Measurements from ENCODE around the gene CCDC68. TPM values are rescaled to one million over a fixed set of nuclear protein-coding genes. Genes with fewer than 3 reads are reported as not detected.

CCDC68 gene
- total and polyA plus RNA-seq, 12 donors: 2.0 to 19.3 (median 4.9) TPM

GRCh38 chr18:54878659-54879358 lies 80.5 kb downstream of the CCDC68 start:
- no peaks in the 10 kb centered on the region for H3K9me3 ChIP-seq (replicated peaks in 1 of 3)
- 72 to 82% (median 74%) methylated on average over 3 of the region's 3 CpGs for WGBS, 4 donors
- intact Hi-C loops (cut with DNase I): no loop called here
- no peak overlapping the region for H3K27ac ChIP-seq
- H3K4me1 ChIP-seq (replicated peaks in 1 of 2): no peaks in the 10 kb centered on the region
- DNase-seq: no peak
- H3K27me3 ChIP-seq: no peaks in the 10 kb centered on the region
- H3K36me3 ChIP-seq (replicated peaks in 1 of 2): no peaks in the 10 kb centered on the region
- TF ChIP-seq POLR2A (IDR thresholded peaks at IDR 0.05): no peak
- no peak for TF ChIP-seq CTCF (IDR thresholded peaks at IDR 0.05)
- no peak overlapping the region for H3K4me3 ChIP-seq

- no peaks in the 10 kb centered on the region for H3K27me3 ChIP-seq
- no peaks in the 10 kb centered on the region for H3K4me1 ChIP-seq (replicated peaks in 1 of 2)
- no peaks in the 10 kb centered on the region for H3K36me3 ChIP-seq (replicated peaks in 1 of 2)
- intact Hi-C loops (cut with DNase I): no loop called here
- H3K27ac ChIP-seq: no peak overlapping the region
- no peak for DNase-seq
- no peaks in the 10 kb centered on the region for H3K9me3 ChIP-seq (replicated peaks in 1 of 3)
- 67 to 81% (median 73%) methylated on average over 2 of the region's 2 CpGs for WGBS, 4 donors
- TF ChIP-seq CTCF (IDR thresholded peaks at IDR 0.05) (no peak), POLR2A (IDR thresholded peaks at IDR 0.05) (no peak)
- H3K4me3 ChIP-seq: no peak overlapping the region
Observed at GRCh38 chr18:54878159-54878622, 81.1 kb downstream of the CCDC68 start.

GRCh38 chr18:54877076-54877475 lies 82.2 kb downstream of the CCDC68 start:
- no peaks in the 10 kb centered on the region for H3K36me3 ChIP-seq (replicated peaks in 1 of 2)
- TF ChIP-seq CTCF (IDR thresholded peaks at IDR 0.05): no peak
- no peak for TF ChIP-seq POLR2A (IDR thresholded peaks at IDR 0.05)
- no peak for DNase-seq

GRCh38 chr18:54875063-54875462 lies 84.2 kb downstream of the CCDC68 start:
- Histone ChIP-seq H3K27ac (no peak overlapping the region), H3K9me3 (replicated peaks in 1 of 3) (no peaks in the 10 kb centered on the region), H3K4me1 (replicated peaks in 1 of 2) (no peaks in the 10 kb centered on the region), H3K36me3 (replicated peaks in 1 of 2) (no peaks in the 10 kb centered on the region), H3K27me3 (no peaks in the 10 kb centered on the region), H3K4me3 (no peak overlapping the region)
- WGBS, 4 donors: 68 to 91% (median 78%) methylated on average over 3 of the region's 3 CpGs
- DNase-seq: no peak
- intact Hi-C loops (cut with DNase I): no loop called here
- TF ChIP-seq CTCF (IDR thresholded peaks at IDR 0.05): no peak
- TF ChIP-seq POLR2A (IDR thresholded peaks at IDR 0.05): no peak

More at GRCh38 chr18:54877076-54877475, 82.2 kb downstream of the CCDC68 start:
- H3K9me3 ChIP-seq (replicated peaks in 1 of 3): no peaks in the 10 kb centered on the region
- H3K4me1 ChIP-seq (replicated peaks in 1 of 2): no peaks in the 10 kb centered on the region
- H3K4me3 ChIP-seq: no peak overlapping the region
- H3K27me3 ChIP-seq: no peaks in the 10 kb centered on the region
- intact Hi-C loops (cut with DNase I): no loop called here
- H3K27ac ChIP-seq: no peak overlapping the region
- WGBS, 4 donors: 85 to 91% (median 89%) methylated on average over 1 of the region's 1 CpG
